GM18861 (cell line): ENCODE data around the gene VSIG10L2.

Experiments used
- ATAC-seq: cut with Tn5 transposase; IDR thresholded peaks from one replicate; pipeline ENCODE4 v1.9.1; 2021; ENCODE audit not compliant: unreplicated experiment

The VSIG10L2 gene

GRCh38 chr11:125929445-125930075 is 16.3 kb upstream of the VSIG10L2 start:
- ATAC-seq, result no peak

GRCh38 chr11:125930076-125930450 is 15.8 kb upstream of the VSIG10L2 start:
- no peak for ATAC-seq

GRCh38 chr11:125931116-125931515 is 14.7 kb upstream of the VSIG10L2 start:
- no peak for ATAC-seq

- ATAC-seq, result no peak
Observed at GRCh38 chr11:125931668-125932067, 14.2 kb upstream of the VSIG10L2 start.

- ATAC-seq, result no peak
Observed at GRCh38 chr11:125932301-125932700, 13.5 kb upstream of the VSIG10L2 start.

GRCh38 chr11:125933030-125933813 is 12.6 kb upstream of the VSIG10L2 start:
- no peak for ATAC-seq

- no peak for ATAC-seq
Observed at GRCh38 chr11:125934473-125934872, 11.4 kb upstream of the VSIG10L2 start.

GRCh38 chr11:125935056-125935455 is 10.8 kb upstream of the VSIG10L2 start:
- ATAC-seq, result no peak

GRCh38 chr11:125935618-125936199 is 10.1 kb upstream of the VSIG10L2 start:
- no peak for ATAC-seq

GRCh38 chr11:125938418-125938817 is 7.4 kb upstream of the VSIG10L2 start:
- ATAC-seq, result no peak

- no peak for ATAC-seq
Observed at GRCh38 chr11:125939081-125939521, 6.7 kb upstream of the VSIG10L2 start.

- no peak for ATAC-seq
Observed at GRCh38 chr11:125940145-125940544, 5.7 kb upstream of the VSIG10L2 start.

- ATAC-seq, result no peak
Observed at GRCh38 chr11:125941267-125941618, 4.6 kb upstream of the VSIG10L2 start.

GRCh38 chr11:125941619-125942611 is 3.9 kb upstream of the VSIG10L2 start:
- ATAC-seq, result no peak

- no peak for ATAC-seq
Observed at GRCh38 chr11:125942771-125943428, 2.9 kb upstream of the VSIG10L2 start.

- no peak for ATAC-seq
Observed at GRCh38 chr11:125943661-125944349, 2.0 kb upstream of the VSIG10L2 start.

- no peak for ATAC-seq
Observed at GRCh38 chr11:125944350-125945010, 1.4 kb upstream of the VSIG10L2 start.

GRCh38 chr11:125945011-125945796 is 640 bp upstream of the VSIG10L2 start:
- no peak for ATAC-seq
